H9 (cell line): ENCODE data around the gene KRT79. TPM values are rescaled to one million over a fixed set of nuclear protein-coding genes. Genes with fewer than 3 reads are reported as not detected.
"Not testable (repeated sequence)": the region's sequence is repeated elsewhere in the genome, so short reads cannot be mapped to it uniquely, and the experiment has no call there.

Source experiments
- DNase-seq: peaks from one replicate; pipeline ENCODE4 v3.0.0-alpha.2; 2017
- H2AFZ ChIP-seq: one replicate; pipeline ENCODE4 v1.6.1; 2013; ENCODE audit warnings: mild to moderate bottlenecking, low read length, control low read depth, moderate library complexity
- H2AK5ac ChIP-seq: 2 replicates; pipeline ENCODE4 v1.6.1; 2013; ENCODE audit warnings: low read length, control low read depth, mixed read lengths; ENCODE audit not compliant: insufficient read length
- H2BK120ac ChIP-seq: one replicate; pipeline ENCODE4 v1.6.1; 2013; ENCODE audit warnings: low read depth, mild to moderate bottlenecking, low read length, control low read depth, inconsistent platforms; ENCODE audit not compliant: poor library complexity, severe bottlenecking
- H2BK12ac ChIP-seq: 2 replicates; pipeline ENCODE4 v1.6.1; 2013; ENCODE audit warnings: low read length, control low read depth, mixed read lengths, low read depth; ENCODE audit not compliant: insufficient read length
- H2BK15ac ChIP-seq: 2 replicates; pipeline ENCODE4 v1.6.1; 2013; ENCODE audit warnings: low read depth, low read length, control low read depth
- H2BK20ac ChIP-seq: one replicate; pipeline ENCODE4 v1.6.1; 2013; ENCODE audit warnings: low read depth, mild to moderate bottlenecking, low read length, control low read depth, inconsistent platforms; ENCODE audit not compliant: poor library complexity, severe bottlenecking
- H2BK5ac ChIP-seq: 2 replicates; pipeline ENCODE4 v1.6.1; 2013; ENCODE audit warnings: low read length, control low read depth, mixed read lengths; ENCODE audit not compliant: insufficient read length
- H3K14ac ChIP-seq: 2 replicates; pipeline ENCODE4 v1.6.1; 2013; ENCODE audit warnings: low read length, control low read depth; ENCODE audit not compliant: insufficient read depth
- H3K18ac ChIP-seq: 2 replicates; pipeline ENCODE4 v1.6.1; 2013; ENCODE audit warnings: low read depth, mild to moderate bottlenecking, mixed read lengths, low read length, control low read depth; ENCODE audit not compliant: insufficient read length
- H3K23ac ChIP-seq: 2 replicates; pipeline ENCODE4 v1.6.1; 2013; ENCODE audit warnings: low read length, control low read depth, mixed read lengths, low read depth; ENCODE audit not compliant: insufficient read length
- H3K23me2 ChIP-seq: 2 replicates; pipeline ENCODE4 v1.6.1; 2013; ENCODE audit warnings: low read depth, mild to moderate bottlenecking, mixed read lengths, low read length, control low read depth; ENCODE audit not compliant: insufficient read length, poor library complexity, severe bottlenecking
- H3K27ac ChIP-seq: 2 replicates; pipeline ENCODE4 v1.5.1; 2013; ENCODE audit warnings: low read length, control low read depth, mixed read lengths, low read depth; ENCODE audit not compliant: insufficient read length
- H3K27me3 ChIP-seq: 2 replicates; pipeline ENCODE4 v1.6.1; 2013; ENCODE audit warnings: low read length, control low read depth, inconsistent platforms; ENCODE audit not compliant: insufficient read depth
- H3K4ac ChIP-seq: 2 replicates; pipeline ENCODE4 v1.6.1; 2013; ENCODE audit warnings: low read depth, mild to moderate bottlenecking, control low read depth, inconsistent platforms, low read length, moderate library complexity
- H3K4me1 ChIP-seq: 2 replicates; pipeline ENCODE4 v1.6.1; 2013; ENCODE audit warnings: low read length, control low read depth, inconsistent platforms; ENCODE audit not compliant: insufficient read depth
- H3K4me2 ChIP-seq: 2 replicates; pipeline ENCODE4 v1.6.1; 2013; ENCODE audit warnings: low read length, control low read depth, mixed read lengths; ENCODE audit not compliant: insufficient read length, insufficient read depth
- H3K56ac ChIP-seq: 2 replicates; pipeline ENCODE4 v1.6.1; 2013; ENCODE audit warnings: low read depth, mild to moderate bottlenecking, mixed read lengths, low read length, control low read depth; ENCODE audit not compliant: insufficient read length
- H3K79me1 ChIP-seq: 2 replicates; pipeline ENCODE4 v1.6.1; 2013; ENCODE audit warnings: low read depth, mild to moderate bottlenecking, moderate library complexity, low read length, control low read depth, inconsistent platforms; ENCODE audit not compliant: insufficient read depth, poor library complexity, severe bottlenecking
- H3K79me2 ChIP-seq: 2 replicates; pipeline ENCODE4 v1.6.1; 2013; ENCODE audit warnings: low read length, control low read depth, inconsistent platforms; ENCODE audit not compliant: insufficient read depth
- H3K9ac ChIP-seq: 2 replicates; pipeline ENCODE4 v1.6.1; 2013; ENCODE audit warnings: low read length, control low read depth, mixed read lengths; ENCODE audit not compliant: insufficient read length; ENCODE audit errors: extremely low read depth
- H3K9me3 ChIP-seq: one replicate; pipeline ENCODE4 v1.6.1; 2013; ENCODE audit warnings: low read depth, low read length, inconsistent platforms; ENCODE audit not compliant: control insufficient read depth
- H3T11ph ChIP-seq: one replicate; pipeline ENCODE4 v1.6.1; 2013; ENCODE audit warnings: mild to moderate bottlenecking, low read length, control low read depth, inconsistent platforms
- H4K20me1 ChIP-seq: one replicate; pipeline ENCODE4 v1.6.1; 2013; ENCODE audit not compliant: control insufficient read depth, insufficient read length, insufficient read depth
- H4K5ac ChIP-seq: 2 replicates; pipeline ENCODE4 v1.6.1; 2013; ENCODE audit warnings: low read depth, mild to moderate bottlenecking, mixed read lengths, low read length, control low read depth; ENCODE audit not compliant: insufficient read length
- H4K8ac ChIP-seq: replicated peaks from 2 replicates; pipeline ENCODE4 v1.6.1; 2013; ENCODE audit warnings: low read length, control low read depth, mixed read lengths, low read depth; ENCODE audit not compliant: insufficient read length
- H4K91ac ChIP-seq: 2 replicates; pipeline ENCODE4 v1.6.1; 2013; ENCODE audit warnings: low read depth, mild to moderate bottlenecking, moderate library complexity, mixed read lengths, low read length, control low read depth; ENCODE audit not compliant: insufficient read length
- H3K27ac Mint-ChIP-seq, 3 experiments: 2 replicates in 2 of 3; 3 replicates in 1 of 3; pipeline ENCODE4 v1.8.0; 2020 to 2021; ENCODE audit warnings: mixed read lengths in 3 of 3, mild to moderate bottlenecking in 1 of 3, moderate library complexity in 1 of 3
- H3K27me3 Mint-ChIP-seq: 2 replicates; pipeline ENCODE4 v1.8.0; 2021; ENCODE audit warnings: low read depth, mild to moderate bottlenecking, moderate library complexity, mixed read lengths
- H3K36me3 Mint-ChIP-seq, 3 experiments: 2 replicates in 2 of 3; 3 replicates in 1 of 3; pipeline ENCODE4 v1.8.0; 2020 to 2021; ENCODE audit warnings: low read depth in 3 of 3, mixed read lengths in 3 of 3; ENCODE audit not compliant: insufficient read depth in 1 of 3
- H3K4me1 Mint-ChIP-seq, 2 experiments: 2 replicates each; pipeline ENCODE4 v1.8.0; 2020; ENCODE audit warnings: mixed read lengths in 2 of 2
- H3K4me3 Mint-ChIP-seq, 2 experiments: 2 replicates in 1 of 2; 3 replicates in 1 of 2; pipeline ENCODE4 v1.8.0; 2020 to 2021; ENCODE audit warnings: mild to moderate bottlenecking in 2 of 2, mixed read lengths in 2 of 2, moderate library complexity in 1 of 2
- H3K9me3 Mint-ChIP-seq, 2 experiments: 2 replicates in 1 of 2; 3 replicates in 1 of 2; pipeline ENCODE4 v1.8.0; 2020; ENCODE audit warnings: mild to moderate bottlenecking in 2 of 2, mixed read lengths in 2 of 2, moderate library complexity in 1 of 2
- WGBS: extraction: QIAGEN DNeasy Blood & Tissue Kit; methylation state at CpG from one replicate; pipeline ENCODE4 v1.1.7; 2013; ENCODE audit warnings: missing lambda C conversion rate, low lambda C conversion rate, mixed read lengths; ENCODE audit not compliant: insufficient read length; ENCODE audit errors: extremely low coverage; 5-methylcytosine and 5-hydroxymethylcytosine counted together
- long read RNA-seq: library from polyadenylated mRNA; unstranded; transcript quantifications from one replicate; pipeline ENCODE4 v2.0.0, GENCODE V29; 2020
- total RNA-seq: library from RNA; stranded (reverse); gene quantifications from 2 replicates; pipeline ENCODE4 v1.2.1, GENCODE V29; 2021
- TF ChIP-seq, protein P1 (sequence below): fragments of 200-600 bp; sonication (generic); conservative IDR thresholded peaks from 3 replicates; pipeline ENCODE4 v1.8.0; 2021; ENCODE audit warnings: antibody characterized with exemption, mild to moderate bottlenecking

The KRT79 gene
- total RNA-seq, result not detected in 2 replicates
- long read RNA-seq, result 0 reads

DNA sequence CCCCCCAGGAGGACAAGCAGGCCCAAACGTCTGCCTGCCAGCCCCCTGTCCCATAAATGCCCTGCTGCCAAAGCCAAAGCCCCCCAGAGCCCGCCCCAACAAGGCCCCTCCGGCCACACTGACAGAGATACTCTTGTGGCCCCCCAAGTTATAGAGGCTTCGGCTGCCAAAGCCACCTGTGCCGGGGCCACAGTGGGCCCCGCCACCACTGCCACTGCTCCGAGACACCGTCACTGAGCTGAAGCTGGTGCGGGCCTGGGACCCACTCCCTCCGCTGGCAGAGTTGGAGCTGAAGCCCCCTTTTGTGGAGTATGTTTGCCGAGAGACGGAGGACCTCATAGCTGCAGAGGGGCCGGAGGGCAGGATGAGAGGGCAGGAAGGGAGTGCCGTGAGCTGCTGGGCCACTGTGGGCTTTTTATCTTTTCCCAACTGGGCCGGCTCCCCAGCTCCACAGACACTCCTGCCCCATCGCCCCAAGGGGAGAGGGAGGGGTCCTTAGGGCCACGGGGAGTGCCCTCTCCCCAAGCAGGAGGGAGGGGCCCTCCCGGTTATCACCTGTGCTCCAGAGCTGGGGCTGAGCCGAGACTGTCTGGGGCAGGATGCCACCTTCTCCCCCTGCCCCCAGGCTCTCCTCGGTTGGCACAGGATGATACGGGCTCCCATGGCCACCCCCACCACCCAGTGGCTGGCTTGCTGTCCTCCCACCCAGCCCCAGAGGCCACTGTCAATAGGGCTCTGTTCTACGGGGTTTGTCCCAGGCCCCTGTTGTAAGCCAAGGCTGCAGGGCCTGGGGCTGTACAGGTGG, at the start of gene KRT79:
Gene KRT79, minus strand, starts transcription at position 390 of the 805 bp plus-strand sequence. Its CDS starts 51 bp downstream, at position 339.
- Histone ChIP-seq H2BK120ac (no peak within 1 kb of the TSS), H3K9me3 (no peaks in the 10 kb centered on the region), H2BK5ac (no peak within 1 kb of the TSS), H3K79me1 (no peaks in the 10 kb centered on the region), H4K20me1 (no peaks in the 10 kb centered on the region), H3K27ac (no peak within 1 kb of the TSS), H3K4me1 (no peaks in the 10 kb centered on the region), H3T11ph (no peak within 1 kb of the TSS), H2AK5ac (no peak within 1 kb of the TSS), H2BK20ac (no peak within 1 kb of the TSS), H4K91ac (no peak within 1 kb of the TSS), H2BK15ac (no peak within 1 kb of the TSS), H3K9ac (no peak within 1 kb of the TSS), H2BK12ac (no peak within 1 kb of the TSS), H3K23me2 (no peaks in the 10 kb centered on the region), H3K4me2 (no peak within 1 kb of the TSS), H4K8ac (no peak within 1 kb of the TSS), H3K18ac (no peak within 1 kb of the TSS), H4K5ac (no peak within 1 kb of the TSS), H3K23ac (no peak within 1 kb of the TSS), H3K14ac (no peak within 1 kb of the TSS), H3K27me3 (no peaks in the 10 kb centered on the region), H2AFZ (no peak within 1 kb of the TSS), H3K79me2 (no peaks in the 10 kb centered on the region), H3K4ac (no peak within 1 kb of the TSS), H3K56ac (no peak within 1 kb of the TSS)
- Mint-ChIP-seq H3K4me1 (no peaks in the 10 kb centered on the region; a peak in 1 of 4 replicates), H3K4me3 (no peak within 1 kb of the TSS), H3K9me3 (no peaks in the 10 kb centered on the region), H3K36me3 (no peaks in the 10 kb centered on the region), H3K27me3 (peaks cover 6% of the 10 kb centered on the region), H3K27ac (no peak within 1 kb of the TSS; a peak in 1 of 7 replicates)
- no peak for DNase-seq
- TF ChIP-seq, protein P1, sequence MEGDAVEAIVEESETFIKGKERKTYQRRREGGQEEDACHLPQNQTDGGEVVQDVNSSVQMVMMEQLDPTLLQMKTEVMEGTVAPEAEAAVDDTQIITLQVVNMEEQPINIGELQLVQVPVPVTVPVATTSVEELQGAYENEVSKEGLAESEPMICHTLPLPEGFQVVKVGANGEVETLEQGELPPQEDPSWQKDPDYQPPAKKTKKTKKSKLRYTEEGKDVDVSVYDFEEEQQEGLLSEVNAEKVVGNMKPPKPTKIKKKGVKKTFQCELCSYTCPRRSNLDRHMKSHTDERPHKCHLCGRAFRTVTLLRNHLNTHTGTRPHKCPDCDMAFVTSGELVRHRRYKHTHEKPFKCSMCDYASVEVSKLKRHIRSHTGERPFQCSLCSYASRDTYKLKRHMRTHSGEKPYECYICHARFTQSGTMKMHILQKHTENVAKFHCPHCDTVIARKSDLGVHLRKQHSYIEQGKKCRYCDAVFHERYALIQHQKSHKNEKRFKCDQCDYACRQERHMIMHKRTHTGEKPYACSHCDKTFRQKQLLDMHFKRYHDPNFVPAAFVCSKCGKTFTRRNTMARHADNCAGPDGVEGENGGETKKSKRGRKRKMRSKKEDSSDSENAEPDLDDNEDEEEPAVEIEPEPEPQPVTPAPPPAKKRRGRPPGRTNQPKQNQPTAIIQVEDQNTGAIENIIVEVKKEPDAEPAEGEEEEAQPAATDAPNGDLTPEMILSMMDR, result no peak
- WGBS, result no CpG with 5 or more reads among the region's 22 CpGs

DNA sequence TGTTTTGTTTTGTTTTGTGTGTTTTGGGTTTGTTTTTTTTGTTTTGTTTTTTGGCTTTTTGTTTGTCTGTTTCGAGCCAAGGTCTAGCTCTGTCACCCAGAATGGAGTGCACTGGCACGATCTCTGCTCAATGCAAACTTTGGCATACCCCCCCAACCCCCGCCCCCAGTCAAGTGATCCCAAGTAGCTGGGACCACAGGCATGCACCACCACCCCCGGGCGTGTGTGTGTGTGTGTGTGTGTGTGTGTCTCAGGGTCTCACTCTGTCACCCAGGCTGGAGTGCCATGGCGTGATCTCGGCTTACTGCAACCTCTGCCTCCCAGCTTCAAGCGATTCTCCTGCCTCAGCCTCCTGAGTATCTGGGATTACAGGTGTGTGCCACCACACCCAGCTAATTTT, 46.4 kb upstream of the KRT79 start:
- not testable (repeated sequence) for H3K27ac ChIP-seq, H2BK15ac ChIP-seq, H4K8ac ChIP-seq, H2BK20ac ChIP-seq, H4K20me1 ChIP-seq, H2BK5ac ChIP-seq, H3K23me2 ChIP-seq, H3K14ac ChIP-seq, H3K36me3 Mint-ChIP-seq, H3K27ac Mint-ChIP-seq, DNase-seq, H3K18ac ChIP-seq, H3K4me1 ChIP-seq, H3K9ac ChIP-seq, H2BK120ac ChIP-seq, H2BK12ac ChIP-seq, H3K4me3 Mint-ChIP-seq, H3K79me2 ChIP-seq, H3K23ac ChIP-seq, H4K5ac ChIP-seq, H3K27me3 ChIP-seq, H3K9me3 Mint-ChIP-seq, H3K4me2 ChIP-seq, H2AFZ ChIP-seq, H2AK5ac ChIP-seq, H3T11ph ChIP-seq, H3K9me3 ChIP-seq, H4K91ac ChIP-seq, H3K4ac ChIP-seq, H3K79me1 ChIP-seq, H3K56ac ChIP-seq
- H3K4me1 Mint-ChIP-seq, result peaks cover 2 to 16% of the 10 kb centered on the region in 2 experiments; a peak in 3 of 4 replicates
- peaks cover 25% of the 10 kb centered on the region for H3K27me3 Mint-ChIP-seq
- no CpG with 5 or more reads among the region's 8 CpGs for WGBS
